ENCODE measurements around the gene POGLUT2.
"Not testable (repeated sequence)": the region's sequence is repeated elsewhere in the genome, so short reads cannot be mapped to it uniquely, and the experiment has no call there.

The POGLUT2 gene

GRCh38 chr13:102793611-102794355 lies 5.0 kb downstream of the POGLUT2 start:
- H3K4me1 Mint-ChIP-seq = peaks cover 6% of the 10 kb centered on the region
- H3K27ac Mint-ChIP-seq (ENCODE audit: low read depth) = no peak overlapping the region

GRCh38 chr13:102792396-102792795 lies 6.4 kb downstream of the POGLUT2 start:
- no peak overlapping the region for H3K27ac Mint-ChIP-seq (ENCODE audit: low read depth)
- peaks cover 3% of the 10 kb centered on the region for H3K36me3 Mint-ChIP-seq (ENCODE audit: insufficient read depth)
- no peak for DNase-seq (ENCODE audit: low spot score in 2 of 2)
- no peak overlapping the region for H3K4me3 Mint-ChIP-seq
- H3K9me3 Mint-ChIP-seq = no peaks in the 10 kb centered on the region
- H3K4me1 Mint-ChIP-seq = no peaks in the 10 kb centered on the region
- H3K27me3 Mint-ChIP-seq = no peaks in the 10 kb centered on the region
- ATAC-seq (replicated peaks; ENCODE audit: extremely low read depth, poor library complexity, severe bottlenecking) = no peak

More at GRCh38 chr13:102793611-102794355, 5.0 kb downstream of the POGLUT2 start:
- no peaks in the 10 kb centered on the region for H3K9me3 Mint-ChIP-seq
- no peaks in the 10 kb centered on the region for H3K27me3 Mint-ChIP-seq
- DNase-seq (ENCODE audit: low spot score in 2 of 2) (no peak), ATAC-seq (replicated peaks; ENCODE audit: extremely low read depth, poor library complexity, severe bottlenecking) (no peak)
- H3K36me3 Mint-ChIP-seq (ENCODE audit: insufficient read depth) = peaks cover 3% of the 10 kb centered on the region
- H3K4me3 Mint-ChIP-seq = no peak overlapping the region

GRCh38 chr13:102788683-102789082 lies 10.1 kb downstream of the POGLUT2 start:
- Mint-ChIP-seq H3K9me3 (no peaks in the 10 kb centered on the region), H3K4me3 (no peak overlapping the region), H3K36me3 (ENCODE audit: insufficient read depth) (no peaks in the 10 kb centered on the region), H3K27me3 (no peaks in the 10 kb centered on the region), H3K4me1 (no peaks in the 10 kb centered on the region), H3K27ac (ENCODE audit: low read depth) (no peak overlapping the region)
- DNase-seq (ENCODE audit: low spot score in 2 of 2) = no peak
- no peak for ATAC-seq (replicated peaks; ENCODE audit: extremely low read depth, poor library complexity, severe bottlenecking)

GRCh38 chr13:102784483-102784882 lies 14.3 kb downstream of the POGLUT2 start:
- H3K9me3 Mint-ChIP-seq = no peaks in the 10 kb centered on the region
- peaks cover 5% of the 10 kb centered on the region for H3K4me1 Mint-ChIP-seq
- no peak overlapping the region for H3K4me3 Mint-ChIP-seq
- DNase-seq (ENCODE audit: low spot score in 2 of 2) (no peak), ATAC-seq (replicated peaks; ENCODE audit: extremely low read depth, poor library complexity, severe bottlenecking) (no peak)
- H3K27ac Mint-ChIP-seq (ENCODE audit: low read depth) = no peak overlapping the region
- peaks cover 2% of the 10 kb centered on the region for H3K36me3 Mint-ChIP-seq (ENCODE audit: insufficient read depth)
- no peaks in the 10 kb centered on the region for H3K27me3 Mint-ChIP-seq

- no peak for DNase-seq (ENCODE audit: low spot score in 2 of 2)
- Mint-ChIP-seq H3K9me3 (no peaks in the 10 kb centered on the region), H3K4me3 (no peak overlapping the region), H3K27ac (ENCODE audit: low read depth) (no peak overlapping the region), H3K4me1 (peaks cover 15% of the 10 kb centered on the region), H3K27me3 (no peaks in the 10 kb centered on the region), H3K36me3 (ENCODE audit: insufficient read depth) (peaks cover 3% of the 10 kb centered on the region)
- no peak for ATAC-seq (replicated peaks; ENCODE audit: extremely low read depth, poor library complexity, severe bottlenecking)
Observed at GRCh38 chr13:102781591-102781990, 17.2 kb downstream of the POGLUT2 start.

GRCh38 chr13:102780656-102781055 lies 18.1 kb downstream of the POGLUT2 start:
- ATAC-seq (replicated peaks; ENCODE audit: extremely low read depth, poor library complexity, severe bottlenecking); H3K36me3 Mint-ChIP-seq (ENCODE audit: insufficient read depth); H3K27ac Mint-ChIP-seq (ENCODE audit: low read depth); H3K27me3 Mint-ChIP-seq; DNase-seq (ENCODE audit: low spot score in 2 of 2); H3K4me3 Mint-ChIP-seq; H3K9me3 Mint-ChIP-seq: not testable (repeated sequence)
- H3K4me1 Mint-ChIP-seq = peaks cover 15% of the 10 kb centered on the region

- no peak for DNase-seq (ENCODE audit: low spot score in 2 of 2)
- Mint-ChIP-seq H3K36me3 (ENCODE audit: insufficient read depth) (peaks cover 3% of the 10 kb centered on the region), H3K4me1 (peaks cover 16% of the 10 kb centered on the region), H3K27ac (ENCODE audit: low read depth) (peak overlapping the region; percentile 70), H3K9me3 (no peaks in the 10 kb centered on the region), H3K4me3 (peak overlapping the region; percentile 35), H3K27me3 (no peaks in the 10 kb centered on the region)
- peak; percentile 75 for ATAC-seq (replicated peaks; ENCODE audit: extremely low read depth, poor library complexity, severe bottlenecking)
Observed at GRCh38 chr13:102779436-102780159, 19.2 kb downstream of the POGLUT2 start.

- ATAC-seq (replicated peaks; ENCODE audit: extremely low read depth, poor library complexity, severe bottlenecking) (no peak), DNase-seq (ENCODE audit: low spot score in 2 of 2) (no peak)
- Mint-ChIP-seq H3K27me3 (no peaks in the 10 kb centered on the region), H3K4me1 (peaks cover 26% of the 10 kb centered on the region), H3K4me3 (no peak overlapping the region), H3K27ac (ENCODE audit: low read depth) (no peak overlapping the region), H3K9me3 (no peaks in the 10 kb centered on the region), H3K36me3 (ENCODE audit: insufficient read depth) (peaks cover 5% of the 10 kb centered on the region)
Observed at GRCh38 chr13:102777736-102778135, 21.0 kb downstream of the POGLUT2 start.

GRCh38 chr13:102776271-102776670 lies 22.5 kb downstream of the POGLUT2 start:
- H3K36me3 Mint-ChIP-seq (ENCODE audit: insufficient read depth) = peaks cover 5% of the 10 kb centered on the region
- DNase-seq (ENCODE audit: low spot score in 2 of 2) (no peak), ATAC-seq (replicated peaks; ENCODE audit: extremely low read depth, poor library complexity, severe bottlenecking) (no peak)
- no peak overlapping the region for H3K27ac Mint-ChIP-seq (ENCODE audit: low read depth)
- no peaks in the 10 kb centered on the region for H3K9me3 Mint-ChIP-seq
- no peaks in the 10 kb centered on the region for H3K27me3 Mint-ChIP-seq
- H3K4me1 Mint-ChIP-seq = peaks cover 29% of the 10 kb centered on the region
- H3K4me3 Mint-ChIP-seq = no peak overlapping the region

GRCh38 chr13:102774591-102775520 lies 23.9 kb downstream of the POGLUT2 start:
- peak overlapping the region; percentile 85 for H3K4me3 Mint-ChIP-seq
- peaks cover 5% of the 10 kb centered on the region for H3K36me3 Mint-ChIP-seq (ENCODE audit: insufficient read depth)
- no peaks in the 10 kb centered on the region for H3K27me3 Mint-ChIP-seq
- DNase-seq (ENCODE audit: low spot score in 2 of 2) (no peak), ATAC-seq (replicated peaks; ENCODE audit: extremely low read depth, poor library complexity, severe bottlenecking) (no peak)
- peaks cover 30% of the 10 kb centered on the region for H3K4me1 Mint-ChIP-seq
- peak overlapping the region; percentile 92 for H3K27ac Mint-ChIP-seq (ENCODE audit: low read depth)
- H3K9me3 Mint-ChIP-seq = no peaks in the 10 kb centered on the region

GRCh38 chr13:102774214-102774568 lies 24.6 kb downstream of the POGLUT2 start:
- H3K27me3 Mint-ChIP-seq = no peaks in the 10 kb centered on the region
- peak overlapping the region; percentile 92 for H3K27ac Mint-ChIP-seq (ENCODE audit: low read depth)
- no peak for DNase-seq (ENCODE audit: low spot score in 2 of 2)
- H3K4me1 Mint-ChIP-seq = peaks cover 24% of the 10 kb centered on the region
- peaks cover 1% of the 10 kb centered on the region for H3K36me3 Mint-ChIP-seq (ENCODE audit: insufficient read depth)
- no peak for ATAC-seq (replicated peaks; ENCODE audit: extremely low read depth, poor library complexity, severe bottlenecking)
- H3K4me3 Mint-ChIP-seq = peak overlapping the region; percentile 85
- no peaks in the 10 kb centered on the region for H3K9me3 Mint-ChIP-seq

- peaks cover 18% of the 10 kb centered on the region for H3K4me1 Mint-ChIP-seq
- peaks cover 1% of the 10 kb centered on the region for H3K36me3 Mint-ChIP-seq (ENCODE audit: insufficient read depth)
- peak; percentile 94 for ATAC-seq (replicated peaks; ENCODE audit: extremely low read depth, poor library complexity, severe bottlenecking)
- H3K9me3 Mint-ChIP-seq = no peaks in the 10 kb centered on the region
- H3K27ac Mint-ChIP-seq (ENCODE audit: low read depth) = peak within 1 kb of the TSS; percentile 92
- peak within 1 kb of the TSS; percentile 85 for H3K4me3 Mint-ChIP-seq
- no peaks in the 10 kb centered on the region for H3K27me3 Mint-ChIP-seq
- DNase-seq (ENCODE audit: low spot score in 2 of 2) = peak; percentile 78 to 79
Observed at GRCh38 chr13:102773441-102774213, 25.1 kb downstream of the POGLUT2 start, which contains the start of gene TEX30. Gene TEX30, minus strand, starts transcription at chr13:102773786. Its CDS starts 3,760 bp downstream, at chr13:102770026.
